ENCODE data around the gene SH2D7.
"Not testable (repeated sequence)": the region's sequence is repeated elsewhere in the genome, so short reads cannot be mapped to it uniquely, and the experiment has no call there.

The SH2D7 gene

GRCh38 chr15:78148392-78149067 is 56.2 kb downstream of the SH2D7 start:
- H3K4me3 ChIP-seq (ENCODE audit: low read depth, low read length) = peak overlapping the region; percentile 53
- no peak for TF ChIP-seq CTCF (IDR thresholded peaks at IDR 0.05; ENCODE audit: low read depth, low read length, missing control alignments)
- DNase-seq (ENCODE audit: low read depth) = no peak

- DNase-seq (ENCODE audit: low read depth) = peak; percentile 80
These were observed 56.9 kb downstream of the SH2D7 start, which contains the start of gene IDH3A for GRCh38 chr15:78149068-78149804. Gene IDH3A, plus strand, starts transcription at chr15:78149362. Its CDS starts 42 bp downstream, at chr15:78149404.

GRCh38 chr15:78149805-78150751 is 57.7 kb downstream of the SH2D7 start:
- peak overlapping the region; percentile 66 for H3K4me3 ChIP-seq (ENCODE audit: low read depth, low read length)
- DNase-seq (ENCODE audit: low read depth) = no peak
- no peak for TF ChIP-seq CTCF (IDR thresholded peaks at IDR 0.05; ENCODE audit: low read depth, low read length, missing control alignments)

More at GRCh38 chr15:78149068-78149804, 56.9 kb downstream of the SH2D7 start, which contains the start of gene IDH3A:
- TF ChIP-seq CTCF (IDR thresholded peaks at IDR 0.05; ENCODE audit: low read depth, low read length, missing control alignments) = no peak
- peak within 1 kb of the TSS; percentile 66 for H3K4me3 ChIP-seq (ENCODE audit: low read depth, low read length)

- H3K4me3 ChIP-seq (ENCODE audit: low read depth, low read length); DNase-seq (ENCODE audit: low read depth): not testable (repeated sequence)
These were observed 58.7 kb downstream of the SH2D7 start for GRCh38 chr15:78151075-78151474.

Data from GM12864 (cell line).